DOHH2 (cell line): ENCODE data around the gene TXNRD2.

Experiments
- H3F3A ChIP-seq: fragments of 200-600 bp; sonication (generic), shearing (Covaris generic); 2 replicates; pipeline ENCODE4 v1.6.0; 2016; ENCODE audit warnings: antibody characterized with exemption, mild to moderate bottlenecking; ENCODE audit not compliant: control insufficient read depth, insufficient read depth
- H3K27ac ChIP-seq: fragments of 200-600 bp; sonication (generic); 2 replicates; pipeline ENCODE4 v1.5.1; 2014; ENCODE audit warnings: low read depth, mild to moderate bottlenecking, low read length, moderate library complexity
- H3K27me3 ChIP-seq: fragments of 200-600 bp; sonication (generic); 2 replicates; pipeline ENCODE4 v1.6.1; 2014; ENCODE audit warnings: mild to moderate bottlenecking, low read length, mixed read lengths; ENCODE audit not compliant: control insufficient read depth
- H3K36me3 ChIP-seq: fragments of 200-600 bp; sonication (generic); 2 replicates; pipeline ENCODE4 v1.6.1; 2014; ENCODE audit warnings: mild to moderate bottlenecking, low read length, moderate library complexity, mixed read lengths; ENCODE audit not compliant: control insufficient read depth
- H3K4me1 ChIP-seq: fragments of 200-600 bp; sonication (generic); 2 replicates; pipeline ENCODE4 v1.6.1; 2014; ENCODE audit warnings: mild to moderate bottlenecking, low read length, mixed read lengths; ENCODE audit not compliant: control insufficient read depth
- H3K4me2 ChIP-seq: fragments of 200-600 bp; sonication (generic); 2 replicates; pipeline ENCODE4 v1.6.0; 2014; ENCODE audit warnings: mild to moderate bottlenecking, low read length, moderate library complexity
- H3K4me3 ChIP-seq: fragments of 200-600 bp; sonication (generic); 2 replicates; pipeline ENCODE4 v1.5.1; 2014; ENCODE audit warnings: mild to moderate bottlenecking, low read length, mixed read lengths
- H3K79me2 ChIP-seq: fragments of 200-600 bp; sonication (generic); 2 replicates; pipeline ENCODE4 v1.6.1; 2014; ENCODE audit warnings: mild to moderate bottlenecking, low read length, mixed read lengths; ENCODE audit not compliant: control insufficient read depth
- H3K9me2 ChIP-seq: fragments of 200-600 bp; sonication (generic); replicated peaks from 2 replicates; pipeline ENCODE4 v1.6.1; 2014; ENCODE audit warnings: mild to moderate bottlenecking, low read length, mixed read lengths; ENCODE audit not compliant: control insufficient read depth
- H3K9me3 ChIP-seq: fragments of 200-600 bp; sonication (generic); 2 replicates; pipeline ENCODE4 v1.6.1; 2014; ENCODE audit warnings: antibody characterized with exemption, low read length, mixed read lengths; ENCODE audit not compliant: control insufficient read depth, insufficient read depth
- H4K20me1 ChIP-seq: fragments of 200-600 bp; sonication (generic); 2 replicates; pipeline ENCODE4 v1.6.0; 2014; ENCODE audit warnings: low read depth, mild to moderate bottlenecking, antibody characterized with exemption, low read length, moderate library complexity; ENCODE audit not compliant: control insufficient read depth, insufficient read depth
- EZH2phosphoT487 ChIP-seq: fragments of 200-600 bp; sonication (generic); IDR thresholded peaks from 2 replicates; pipeline ENCODE4 v1.6.1; 2017; ENCODE audit warnings: borderline replicate concordance, mild to moderate bottlenecking, antibody characterized with exemption, low read length, moderate library complexity, mixed read lengths
- TF ChIP-seq, protein P1 (sequence below): fragments of 200-600 bp; sonication (generic); IDR thresholded peaks from one replicate; pipeline ENCODE4 v1.5.1; 2014; ENCODE audit warnings: antibody characterized with exemption, mild to moderate bottlenecking, low read depth, low read length; ENCODE audit not compliant: poor library complexity, severe bottlenecking

Gene TXNRD2

DNA sequence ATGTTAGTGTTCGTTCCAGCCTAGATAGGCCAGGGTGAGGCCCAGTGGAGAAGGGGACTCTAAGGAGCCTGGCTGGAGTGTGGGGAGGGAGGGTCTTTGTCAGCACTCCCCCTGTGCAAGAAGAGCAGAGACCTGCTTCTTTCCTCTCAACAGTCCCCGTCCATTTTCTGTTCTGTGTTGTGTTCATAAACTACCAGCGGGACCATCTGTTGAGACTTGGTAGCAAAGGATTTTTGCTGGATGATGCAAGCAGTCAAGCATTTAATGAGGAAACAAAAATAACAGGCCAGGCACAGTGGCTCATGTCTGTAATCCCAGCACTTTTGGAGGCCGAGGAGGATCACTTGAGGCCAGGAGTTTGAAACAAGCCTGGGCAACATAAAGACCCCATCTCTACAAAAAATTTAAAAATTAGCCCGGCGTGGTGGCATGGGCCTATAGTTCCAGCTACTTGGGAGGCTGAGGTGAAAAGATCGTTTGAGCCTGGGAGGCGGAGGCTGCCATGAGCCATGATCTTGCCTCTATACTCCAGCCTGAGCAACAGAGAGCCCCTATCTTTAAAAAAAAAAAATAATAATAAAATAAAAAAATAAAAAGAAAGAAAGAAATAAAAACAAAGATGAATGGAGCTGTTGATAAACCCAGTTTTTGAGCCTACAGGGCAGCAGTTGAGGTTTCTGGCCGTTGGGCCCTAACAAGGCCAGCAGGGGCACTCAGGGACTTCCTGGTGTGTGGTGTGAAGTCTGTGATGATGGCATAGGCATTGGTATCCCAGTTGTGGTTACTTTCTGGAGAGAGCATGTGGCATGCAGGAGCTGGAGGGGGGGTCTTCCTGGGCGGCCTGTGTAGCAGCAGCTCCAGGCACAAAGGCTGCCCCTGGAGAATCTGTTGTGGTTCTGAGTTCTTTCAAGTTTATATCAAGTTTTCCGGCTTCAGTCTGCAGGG, 1.7 kb upstream of the TXNRD2 start:
- Histone ChIP-seq H3K4me2 (peak overlapping the region; percentile 78), H4K20me1 (no peaks in the 10 kb centered on the region), H3F3A (peaks cover 13% of the 10 kb centered on the region; the same call in 1 of the 2 replicates), H3K36me3 (peaks cover 40% of the 10 kb centered on the region), H3K4me1 (peaks cover 45% of the 10 kb centered on the region), H3K9me3 (no peaks in the 10 kb centered on the region), H3K9me2 (no peaks in the 10 kb centered on the region), H3K27me3 (no peaks in the 10 kb centered on the region), H3K27ac (peak overlapping the region; percentile 58), H3K79me2 (peaks cover 70% of the 10 kb centered on the region), H3K4me3 (peak overlapping the region; percentile 93)
- TF ChIP-seq EZH2phosphoT487: no peak
- TF ChIP-seq, protein P1, sequence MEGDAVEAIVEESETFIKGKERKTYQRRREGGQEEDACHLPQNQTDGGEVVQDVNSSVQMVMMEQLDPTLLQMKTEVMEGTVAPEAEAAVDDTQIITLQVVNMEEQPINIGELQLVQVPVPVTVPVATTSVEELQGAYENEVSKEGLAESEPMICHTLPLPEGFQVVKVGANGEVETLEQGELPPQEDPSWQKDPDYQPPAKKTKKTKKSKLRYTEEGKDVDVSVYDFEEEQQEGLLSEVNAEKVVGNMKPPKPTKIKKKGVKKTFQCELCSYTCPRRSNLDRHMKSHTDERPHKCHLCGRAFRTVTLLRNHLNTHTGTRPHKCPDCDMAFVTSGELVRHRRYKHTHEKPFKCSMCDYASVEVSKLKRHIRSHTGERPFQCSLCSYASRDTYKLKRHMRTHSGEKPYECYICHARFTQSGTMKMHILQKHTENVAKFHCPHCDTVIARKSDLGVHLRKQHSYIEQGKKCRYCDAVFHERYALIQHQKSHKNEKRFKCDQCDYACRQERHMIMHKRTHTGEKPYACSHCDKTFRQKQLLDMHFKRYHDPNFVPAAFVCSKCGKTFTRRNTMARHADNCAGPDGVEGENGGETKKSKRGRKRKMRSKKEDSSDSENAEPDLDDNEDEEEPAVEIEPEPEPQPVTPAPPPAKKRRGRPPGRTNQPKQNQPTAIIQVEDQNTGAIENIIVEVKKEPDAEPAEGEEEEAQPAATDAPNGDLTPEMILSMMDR: no peak

DNA sequence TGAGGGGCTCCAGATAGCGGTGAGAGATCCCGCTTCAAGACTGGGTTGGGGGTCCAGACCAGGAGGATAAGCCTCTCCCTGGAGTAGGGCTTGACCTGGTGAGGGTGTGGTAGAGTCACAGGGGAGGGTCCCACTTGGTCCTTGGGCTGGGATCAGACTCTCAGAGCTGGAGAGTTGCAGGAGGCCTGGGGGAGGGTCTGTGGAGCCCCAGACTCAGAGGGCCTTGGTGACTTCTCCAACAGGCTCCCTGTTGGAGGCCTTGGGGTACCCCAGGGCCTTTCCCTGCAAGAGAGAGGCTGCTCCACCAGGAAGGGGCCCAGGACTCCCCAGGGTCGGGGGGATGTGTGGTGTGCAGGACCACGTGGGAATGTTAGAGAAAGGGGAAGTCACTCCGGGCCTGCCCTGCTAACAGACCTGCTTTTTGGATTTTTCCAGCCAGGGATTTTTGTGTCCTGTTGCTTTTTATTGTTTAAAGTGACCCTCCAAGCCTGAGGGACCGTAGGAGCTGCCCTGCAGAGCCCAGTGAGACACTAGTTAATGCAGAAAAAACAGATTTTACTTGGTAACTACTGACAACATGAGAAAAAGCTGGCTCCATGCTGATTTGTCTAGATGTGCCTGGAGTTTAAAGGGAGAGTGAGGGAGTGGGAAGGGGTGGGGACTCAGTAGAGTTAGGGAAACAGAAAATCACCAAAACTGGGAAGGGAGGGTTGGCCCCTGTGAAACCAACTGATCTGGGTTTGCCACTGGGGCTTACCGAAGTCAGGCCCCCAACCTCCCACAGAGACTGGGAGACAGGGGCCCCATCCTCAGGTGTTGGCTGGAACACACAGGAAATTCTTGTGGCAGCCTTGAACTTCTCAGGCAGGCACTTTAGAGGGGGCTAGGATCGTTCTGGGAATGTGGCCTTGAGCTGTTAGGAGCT, 801 bp upstream of the TXNRD2 start:
- peaks cover 62% of the 10 kb centered on the region for H3K79me2 ChIP-seq
- peak overlapping the region; percentile 93 for H3K4me3 ChIP-seq
- H3F3A ChIP-seq: peaks cover 13% of the 10 kb centered on the region; the same call in 1 of the 2 replicates
- no peaks in the 10 kb centered on the region for H3K9me2 ChIP-seq
- no peaks in the 10 kb centered on the region for H4K20me1 ChIP-seq
- peaks cover 42% of the 10 kb centered on the region for H3K4me1 ChIP-seq
- peaks cover 33% of the 10 kb centered on the region for H3K36me3 ChIP-seq
- no peak for TF ChIP-seq EZH2phosphoT487
- TF ChIP-seq, protein P1: no peak
- H3K27ac ChIP-seq: peak overlapping the region; percentile 58
- no peaks in the 10 kb centered on the region for H3K27me3 ChIP-seq
- H3K9me3 ChIP-seq: no peaks in the 10 kb centered on the region
- H3K4me2 ChIP-seq: peak overlapping the region; percentile 78

GRCh38 chr22:19940536-19941364, 868 bp downstream of the TXNRD2 start:
- Histone ChIP-seq H3K27ac (0 out of 2 replicates have a peak overlapping the region, but pooled peaks have one; percentile 58), H3K4me2 (peak overlapping the region; percentile 78)

More at GRCh38 chr22:19940536-19941364, 868 bp downstream of the TXNRD2 start:
- peak overlapping the region; percentile 93 for H3K4me3 ChIP-seq
- H3F3A ChIP-seq: peaks cover 7% of the 10 kb centered on the region; the same call in 1 of the 2 replicates
- H4K20me1 ChIP-seq: no peaks in the 10 kb centered on the region
- no peaks in the 10 kb centered on the region for H3K27me3 ChIP-seq
- peaks cover 48% of the 10 kb centered on the region for H3K79me2 ChIP-seq
- no peaks in the 10 kb centered on the region for H3K9me3 ChIP-seq
- H3K9me2 ChIP-seq: no peaks in the 10 kb centered on the region
- H3K4me1 ChIP-seq: peaks cover 38% of the 10 kb centered on the region
- H3K36me3 ChIP-seq: peaks cover 27% of the 10 kb centered on the region
- no peak for TF ChIP-seq EZH2phosphoT487
- TF ChIP-seq, protein P1: no peak
